ENCODE data around the gene CYP4F11.
A peak's percentile ranks its signal among the peaks of the same experiment; 100 is the strongest.
"Not testable (repeated sequence)": the region's sequence is repeated elsewhere in the genome, so short reads cannot be mapped to it uniquely, and the experiment has no call there.

Gene CYP4F11

DNA sequence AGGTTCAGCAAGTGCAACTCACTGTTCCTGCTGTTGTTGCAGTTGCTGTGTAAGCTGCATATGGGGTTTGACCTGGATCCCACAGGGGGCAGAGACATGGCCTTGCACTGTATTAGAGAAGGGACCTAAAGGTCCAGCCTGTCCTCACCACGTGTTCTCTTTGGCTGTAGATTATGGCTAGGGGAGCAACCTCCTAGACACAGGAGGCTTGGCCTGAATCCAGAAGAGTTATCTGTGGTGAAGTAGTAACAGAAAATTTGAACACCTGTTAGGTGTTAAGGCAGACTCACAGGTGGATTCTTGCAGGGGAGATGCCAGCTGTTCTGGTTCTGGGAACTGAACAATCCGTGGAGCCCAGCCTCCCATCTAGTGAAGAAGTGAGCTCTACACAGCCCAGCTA is 3.4 kb upstream of the CYP4F11 start:
- DNase-seq (ENCODE audit: insufficient read length, low spot score): no peak
- TF ChIP-seq POLR2A (IDR thresholded peaks at IDR 0.05; ENCODE audit: low read depth, low read length): no peak
- no peak for FAIRE-seq

DNA sequence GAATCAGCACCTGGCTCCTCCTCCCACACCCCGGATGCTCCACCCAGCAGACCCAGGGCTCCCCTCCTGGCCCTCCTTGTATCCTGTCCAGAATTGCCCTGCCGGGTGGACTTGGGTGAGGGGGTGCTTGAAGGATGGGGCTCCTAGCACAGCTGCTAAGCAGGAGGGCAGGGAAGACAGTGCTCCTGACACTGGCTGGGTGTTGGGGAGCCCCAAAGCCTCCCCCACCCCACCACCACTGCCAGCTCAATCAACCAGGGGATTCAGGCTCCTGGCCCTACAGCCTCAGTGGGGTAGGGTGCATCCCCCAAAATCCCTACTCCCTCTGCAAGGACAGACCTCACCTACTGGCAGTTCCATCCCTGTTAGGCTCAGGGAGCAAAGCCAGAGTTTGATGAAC is 2.6 kb upstream of the CYP4F11 start:
- no peak for TF ChIP-seq POLR2A (IDR thresholded peaks at IDR 0.05; ENCODE audit: low read depth, low read length)
- no peak for DNase-seq (ENCODE audit: insufficient read length, low spot score)
- FAIRE-seq: no peak

DNA sequence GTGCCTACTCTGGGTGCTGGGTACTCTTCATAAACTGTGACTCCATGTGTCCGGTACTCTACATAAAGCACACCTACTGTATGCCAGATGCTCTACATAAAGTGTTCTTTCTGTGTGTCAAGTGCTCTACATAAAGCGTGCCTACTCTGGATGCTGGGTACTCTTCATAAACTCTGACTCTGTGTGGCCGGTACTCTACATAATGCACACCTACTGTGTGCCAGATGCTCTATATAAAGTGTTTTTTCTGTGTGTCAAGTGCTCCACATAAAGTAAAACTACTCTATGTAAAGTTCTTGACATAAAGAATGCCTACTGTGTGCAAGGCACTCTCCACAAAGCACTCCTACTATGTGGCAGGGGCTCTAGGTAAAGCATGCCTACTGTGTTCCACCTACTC is 1.8 kb upstream of the CYP4F11 start:
- no peak for DNase-seq (ENCODE audit: insufficient read length, low spot score)
- TF ChIP-seq POLR2A (IDR thresholded peaks at IDR 0.05; ENCODE audit: low read depth, low read length): no peak
- FAIRE-seq: no peak

DNA sequence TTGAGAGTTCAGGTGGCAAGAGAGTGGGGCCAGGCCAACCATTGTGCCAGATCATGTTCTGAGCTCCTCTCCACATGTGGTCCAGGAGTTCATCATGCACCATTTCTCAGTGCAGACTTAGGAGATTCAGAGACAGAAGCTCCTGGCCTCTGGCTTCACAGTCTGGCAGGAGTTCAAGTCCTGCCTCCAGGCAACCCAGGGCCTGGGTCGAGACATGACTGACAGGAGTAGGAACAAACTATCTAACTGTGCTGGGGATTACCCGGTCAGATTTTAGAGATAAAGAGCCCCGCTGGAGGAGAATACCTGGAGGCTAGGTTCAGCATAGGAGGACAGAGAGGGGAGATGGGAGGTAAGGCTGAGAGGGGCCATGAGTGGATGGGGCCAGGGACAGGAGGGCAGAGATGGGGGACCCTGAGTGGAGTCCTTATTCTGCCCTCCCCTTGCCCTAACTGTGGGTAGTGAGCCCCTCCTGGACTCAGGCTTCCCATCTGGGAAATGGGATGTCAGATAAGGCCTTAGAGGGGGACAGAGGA is 906 bp upstream of the CYP4F11 start:
- DNase-seq (ENCODE audit: insufficient read length, low spot score): peak; percentile 15
- no peak for FAIRE-seq
- no peak for TF ChIP-seq POLR2A (IDR thresholded peaks at IDR 0.05; ENCODE audit: low read depth, low read length)

DNA sequence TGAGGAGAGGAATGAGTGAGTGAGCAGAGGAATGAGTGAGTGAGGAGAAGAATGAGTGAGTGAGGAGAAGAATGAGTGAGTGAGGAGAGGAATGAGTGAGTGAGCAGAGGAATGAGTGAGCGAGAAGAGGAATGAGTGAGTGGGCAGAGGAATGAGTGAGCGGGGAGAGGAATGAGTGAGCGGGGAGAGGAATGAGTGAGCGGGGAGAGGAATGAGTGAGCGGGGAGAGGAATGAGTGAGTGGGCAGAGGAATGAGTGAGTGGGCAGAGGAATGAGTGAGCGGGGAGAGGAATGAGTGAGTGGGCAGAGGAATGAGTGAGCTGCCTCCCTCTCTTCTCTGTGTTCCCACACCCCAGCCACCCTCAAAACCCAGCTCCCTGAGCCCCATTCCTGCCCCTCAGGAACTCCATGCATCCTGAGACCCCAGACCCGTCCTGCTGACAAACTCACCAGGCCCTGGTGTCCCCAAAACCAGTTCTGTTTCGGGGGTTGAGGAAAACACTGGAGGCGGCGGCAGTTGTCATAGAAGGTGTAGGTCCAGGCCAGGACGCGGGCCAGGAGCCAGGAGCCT is 483 bp downstream of the CYP4F11 start:
- FAIRE-seq; DNase-seq (ENCODE audit: insufficient read length, low spot score): not testable (repeated sequence)

- DNase-seq (ENCODE audit: insufficient read length, low spot score): no peak
- no peak for TF ChIP-seq POLR2A (IDR thresholded peaks at IDR 0.05; ENCODE audit: low read depth, low read length)
- FAIRE-seq: no peak
These were observed 6.0 kb downstream of the CYP4F11 start for GRCh38 chr19:15928321-15928720.

- DNase-seq (ENCODE audit: insufficient read length, low spot score) (no peak), FAIRE-seq (no peak)
These were observed 7.8 kb downstream of the CYP4F11 start for GRCh38 chr19:15926484-15926883.

DNA sequence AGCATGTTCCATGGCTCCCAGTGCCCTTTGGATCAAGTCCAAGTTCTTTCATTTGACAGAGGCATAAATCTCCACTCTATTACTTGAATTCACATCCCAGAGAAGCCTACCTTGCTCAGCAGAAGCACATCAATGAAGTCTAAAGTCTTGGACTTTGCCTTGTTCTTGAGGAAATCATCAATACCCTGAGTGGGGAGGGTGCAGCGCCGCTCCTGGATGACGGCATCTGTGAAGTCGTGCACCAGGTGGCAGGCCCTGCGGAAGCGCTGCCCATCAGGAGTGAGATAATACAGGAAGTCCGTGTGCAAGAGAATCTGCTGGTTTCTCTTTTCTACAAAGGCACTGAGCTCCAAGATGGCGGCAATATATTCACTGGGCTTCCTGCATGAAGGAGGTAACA is 10.6 kb downstream of the CYP4F11 start:
- FAIRE-seq: no peak
- no peak for DNase-seq (ENCODE audit: insufficient read length, low spot score)
- no peak for TF ChIP-seq POLR2A (IDR thresholded peaks at IDR 0.05; ENCODE audit: low read depth, low read length)

More at GRCh38 chr19:15926484-15926883, 7.8 kb downstream of the CYP4F11 start:
- no peak for TF ChIP-seq POLR2A (IDR thresholded peaks at IDR 0.05; ENCODE audit: low read depth, low read length)

- no peak for TF ChIP-seq POLR2A (IDR thresholded peaks at IDR 0.05; ENCODE audit: low read depth, low read length)
- FAIRE-seq: no peak
These were observed 12.3 kb downstream of the CYP4F11 start for GRCh38 chr19:15922021-15922420.

DNA sequence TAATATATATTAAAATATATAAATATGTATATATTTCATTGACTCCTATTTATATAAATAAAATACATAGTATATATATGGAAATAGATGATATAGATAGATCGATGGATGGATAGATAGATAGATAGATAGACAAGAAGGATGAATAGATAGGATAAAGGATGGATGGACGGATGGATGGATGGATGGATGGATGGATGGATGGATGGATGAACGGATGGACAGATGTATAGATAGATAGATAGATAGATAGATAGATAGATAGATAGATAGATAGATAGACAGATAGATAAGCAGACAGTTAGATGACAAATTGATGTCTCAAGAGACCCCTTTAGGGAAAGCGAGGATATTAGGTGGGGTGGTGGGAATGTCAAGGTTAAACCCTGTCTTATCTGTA is 15.1 kb downstream of the CYP4F11 start:
- DNase-seq (ENCODE audit: insufficient read length, low spot score): no peak
- no peak for TF ChIP-seq POLR2A (IDR thresholded peaks at IDR 0.05; ENCODE audit: low read depth, low read length)
- FAIRE-seq: no peak

More at GRCh38 chr19:15922021-15922420, 12.3 kb downstream of the CYP4F11 start:
- no peak for DNase-seq (ENCODE audit: insufficient read length, low spot score)

- TF ChIP-seq POLR2A (IDR thresholded peaks at IDR 0.05; ENCODE audit: low read depth, low read length): no peak
- DNase-seq (ENCODE audit: insufficient read length, low spot score) (no peak), FAIRE-seq (no peak)
These were observed 19.2 kb downstream of the CYP4F11 start for GRCh38 chr19:15915109-15915508.

GRCh38 chr19:15913830-15914229 is 20.5 kb downstream of the CYP4F11 start:
- FAIRE-seq (no peak), DNase-seq (ENCODE audit: insufficient read length, low spot score) (no peak)
- no peak for TF ChIP-seq POLR2A (IDR thresholded peaks at IDR 0.05; ENCODE audit: low read depth, low read length)

- no peak for TF ChIP-seq POLR2A (IDR thresholded peaks at IDR 0.05; ENCODE audit: low read depth, low read length)
- DNase-seq (ENCODE audit: insufficient read length, low spot score): no peak
- no peak for FAIRE-seq
These were observed 20.9 kb downstream of the CYP4F11 start for GRCh38 chr19:15913384-15913783.

DNA sequence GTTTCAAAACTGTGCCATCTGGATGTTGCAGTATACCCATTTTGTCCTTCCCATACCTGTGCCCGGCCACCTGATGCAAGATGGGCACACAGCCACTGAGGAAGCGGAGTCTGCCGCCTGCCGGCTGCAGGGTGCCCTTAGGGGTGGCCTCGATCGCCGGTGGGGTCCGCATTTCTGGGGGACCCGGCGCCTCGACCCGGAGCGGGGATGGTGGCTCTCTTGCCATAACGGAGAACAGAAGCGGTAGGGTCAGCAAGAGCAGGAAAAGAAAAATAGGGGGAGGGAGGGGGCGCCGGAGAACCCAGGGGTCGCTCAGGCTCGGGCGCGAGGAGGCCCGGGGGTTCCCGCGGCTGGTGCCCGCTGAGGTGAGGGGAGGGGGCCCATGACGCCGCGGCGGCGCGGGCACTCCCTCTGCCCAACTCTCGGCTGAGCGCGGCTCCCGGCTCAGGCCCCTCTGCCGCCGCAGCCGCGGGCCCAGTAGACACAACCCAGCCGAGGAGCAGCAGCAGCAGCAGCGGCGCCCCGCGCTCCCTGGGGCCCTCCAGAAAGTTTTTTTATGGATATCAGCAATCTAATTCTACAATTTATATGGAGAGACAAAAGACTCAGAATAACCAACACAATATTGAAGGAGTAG is 22.6 kb downstream of the CYP4F11 start:
- DNase-seq (ENCODE audit: insufficient read length, low spot score) (no peak), FAIRE-seq (no peak)
- TF ChIP-seq POLR2A (IDR thresholded peaks at IDR 0.05; ENCODE audit: low read depth, low read length): no peak

DNA sequence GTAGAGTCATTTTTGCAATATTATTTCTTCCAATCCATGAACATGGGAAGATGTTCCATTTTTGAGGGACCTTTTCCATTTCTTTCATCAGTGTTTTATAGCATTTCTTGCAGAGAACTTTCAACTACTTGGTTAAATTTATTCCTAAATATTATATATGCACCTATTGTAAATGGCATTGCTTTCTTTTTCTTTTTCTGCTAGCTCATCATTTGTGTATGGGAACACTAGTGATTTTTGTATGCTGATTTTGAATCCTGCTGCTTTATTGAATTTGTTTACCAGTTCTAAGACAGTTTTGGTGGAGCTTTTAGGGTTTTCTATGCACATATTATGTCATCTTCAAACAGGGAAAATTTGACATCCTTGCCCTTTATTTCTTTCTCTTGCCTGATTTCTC is 29.3 kb downstream of the CYP4F11 start:
- no peak for TF ChIP-seq POLR2A (IDR thresholded peaks at IDR 0.05; ENCODE audit: low read depth, low read length)
- no peak for DNase-seq (ENCODE audit: insufficient read length, low spot score)
- FAIRE-seq: no peak

GRCh38 chr19:15902898-15903297 is 31.4 kb downstream of the CYP4F11 start:
- not testable (repeated sequence) for DNase-seq (ENCODE audit: insufficient read length, low spot score)

More at GRCh38 chr19:15902898-15903297, 31.4 kb downstream of the CYP4F11 start:
- FAIRE-seq: not testable (repeated sequence)

All from H54 (cell line).